ENCODE measurements around the gene CES3. TPM values are rescaled to one million over a fixed set of nuclear protein-coding genes. Genes with fewer than 3 reads are reported as not detected.

Gene CES3
- total and polyA plus RNA-seq, 9 of the 15 experiments (the other 6 are each of a cell fraction or from before 2014, with no cell fraction given) = 0.06 to 2.2 (median 0.68) TPM

DNA sequence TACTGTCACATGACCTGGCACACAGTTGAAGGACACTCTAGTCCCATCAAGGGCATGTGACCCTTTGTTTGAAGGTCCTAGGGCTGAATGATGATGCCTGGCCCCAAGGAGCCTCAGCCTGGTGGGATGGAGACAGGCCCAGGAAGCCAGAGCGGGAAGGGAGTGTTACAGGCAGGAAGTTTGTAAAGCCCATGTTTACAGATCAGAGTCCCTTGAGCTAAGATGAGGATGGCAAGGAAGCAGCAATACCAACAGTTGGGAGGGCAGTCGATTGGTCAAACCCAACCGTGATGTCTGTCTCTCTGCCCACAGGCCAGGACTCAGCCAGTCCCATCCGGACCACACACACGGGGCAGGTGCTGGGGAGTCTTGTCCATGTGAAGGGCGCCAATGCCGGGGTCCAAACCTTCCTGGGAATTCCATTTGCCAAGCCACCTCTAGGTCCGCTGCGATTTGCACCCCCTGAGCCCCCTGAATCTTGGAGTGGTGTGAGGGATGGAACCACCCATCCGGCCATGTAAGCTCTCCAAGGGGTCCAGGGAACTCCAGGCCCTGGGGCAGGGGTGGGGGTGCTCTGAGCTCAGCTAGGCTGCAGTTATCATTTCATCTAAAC is 23.2 kb upstream of the CES3 start:
- FAIRE-seq (no peak), ATAC-seq (no peak), DNase-seq (ENCODE audit: extremely low read depth in 1 of 4, low spot score in 3 of 4) (no peak)
- no peak overlapping the region for H2AFZ ChIP-seq (ENCODE audit: low read depth, low read length)
- WGBS (ENCODE audit: insufficient coverage, low coverage, missing lambda C conversion rate) = 95% methylated on average over 8 of the region's 10 CpGs
- no peak overlapping the region for H3K27ac ChIP-seq (ENCODE audit: extremely low read depth, low read depth, low read length)
- no peaks in the 10 kb centered on the region for H3K9me3 ChIP-seq (replicated peaks; ENCODE audit: control insufficient read depth, insufficient read depth, low read depth, low read length)
- TF ChIP-seq, protein P1, sequence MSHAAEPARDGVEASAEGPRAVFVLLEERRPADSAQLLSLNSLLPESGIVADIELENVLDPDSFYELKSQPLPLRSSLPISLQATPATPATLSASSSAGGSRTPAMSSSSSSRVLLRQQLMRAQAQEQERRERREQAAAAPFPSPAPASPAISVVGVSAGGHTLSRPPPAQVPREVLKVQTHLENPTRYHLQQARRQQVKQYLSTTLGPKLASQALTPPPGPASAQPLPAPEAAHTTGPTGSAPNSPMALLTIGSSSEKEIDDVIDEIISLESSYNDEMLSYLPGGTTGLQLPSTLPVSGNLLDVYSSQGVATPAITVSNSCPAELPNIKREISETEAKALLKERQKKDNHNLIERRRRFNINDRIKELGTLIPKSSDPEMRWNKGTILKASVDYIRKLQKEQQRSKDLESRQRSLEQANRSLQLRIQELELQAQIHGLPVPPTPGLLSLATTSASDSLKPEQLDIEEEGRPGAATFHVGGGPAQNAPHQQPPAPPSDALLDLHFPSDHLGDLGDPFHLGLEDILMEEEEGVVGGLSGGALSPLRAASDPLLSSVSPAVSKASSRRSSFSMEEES (CRISPR knock-in tag; IDR thresholded peaks at IDR 0.05) = peak; percentile 38; the same call in 1 of the 2 replicates
- TF ChIP-seq, protein P2, sequence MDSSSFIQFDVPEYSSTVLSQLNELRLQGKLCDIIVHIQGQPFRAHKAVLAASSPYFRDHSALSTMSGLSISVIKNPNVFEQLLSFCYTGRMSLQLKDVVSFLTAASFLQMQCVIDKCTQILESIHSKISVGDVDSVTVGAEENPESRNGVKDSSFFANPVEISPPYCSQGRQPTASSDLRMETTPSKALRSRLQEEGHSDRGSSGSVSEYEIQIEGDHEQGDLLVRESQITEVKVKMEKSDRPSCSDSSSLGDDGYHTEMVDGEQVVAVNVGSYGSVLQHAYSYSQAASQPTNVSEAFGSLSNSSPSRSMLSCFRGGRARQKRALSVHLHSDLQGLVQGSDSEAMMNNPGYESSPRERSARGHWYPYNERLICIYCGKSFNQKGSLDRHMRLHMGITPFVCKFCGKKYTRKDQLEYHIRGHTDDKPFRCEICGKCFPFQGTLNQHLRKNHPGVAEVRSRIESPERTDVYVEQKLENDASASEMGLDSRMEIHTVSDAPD (CRISPR knock-in tag; IDR thresholded peaks at IDR 0.05) = no peak
- peaks cover 13 to 37% of the 10 kb centered on the region in 2 experiments for H3K4me1 ChIP-seq (replicated peaks in 1 of 2; ENCODE audit: control insufficient read depth in 2 of 2, insufficient read depth in 2 of 2, low read length in 2 of 2)
- peaks cover 10% of the 10 kb centered on the region; the same call in 1 of the 2 replicates for H4K20me1 ChIP-seq (replicated peaks; ENCODE audit: control insufficient read depth, insufficient read depth, low read length)
- 0 out of 4 replicates have a peak overlapping the region, but pooled peaks of 1 of the 2 experiments have one; percentile 48 for H3K9ac ChIP-seq (ENCODE audit: insufficient read depth in 1 of 2, low read depth in 2 of 2, low read length in 2 of 2)
- ChIA-PET CTCF (ENCODE audit: low intra/inter-chr PET ratio) (no interaction called here), POLR2A (interaction anchor here (1.3 kb wide), 1 partner anchor 10 kb away, joined by 4 read pairs; no protein-coding TSS in a partner anchor)
- no peak overlapping the region for H3K4me3 ChIP-seq
- no peaks in the 10 kb centered on the region for H3K27me3 ChIP-seq (ENCODE audit: control insufficient read depth in 2 of 2, insufficient read depth in 2 of 2, low read length in 2 of 2)
- H3K4me2 ChIP-seq (ENCODE audit: insufficient read depth, low read length) = no peak overlapping the region
- intact Hi-C loops (cut with micrococcal nuclease) = no loop called here
- in situ Hi-C loops (cut with MboI) = no loop called here
- H3K36me3 ChIP-seq (ENCODE audit: control insufficient read depth, insufficient read depth, low read length) = peaks cover 68% of the 10 kb centered on the region; the same call in 2 of the 3 replicates
- peaks cover 46% of the 10 kb centered on the region for H3K79me2 ChIP-seq (ENCODE audit: control insufficient read depth, insufficient read depth, low read length)
- BruUV-seq (replicated peaks) = no TSS peak
- H3K9me1 ChIP-seq (ENCODE audit: control insufficient read depth, insufficient read depth, low read length) = peaks cover 4% of the 10 kb centered on the region

Data from K562 (cell line).